GM23338 (cell line): ENCODE measurements around the gene GLI1.

Source experiments
- CREB1 ChIP-seq: fragments of 250-450 bp; sonication (Bioruptor Pico); IDR thresholded peaks from 2 replicates; pipeline ENCODE4 v1.5.0; 2020; ENCODE audit warnings: low read depth, mild to moderate bottlenecking, moderate library complexity
- CTCF ChIP-seq, 2 experiments: fragments of 200-600 bp in 1 of 2; sonication (generic) in 1 of 2; conservative IDR thresholded peaks; 2 replicates each; pipeline versions ENCODE4 v1.5.1 to v1.6.1; 2016 to 2017; ENCODE audit warnings: antibody characterized with exemption in 2 of 2, low read depth in 2 of 2, mild to moderate bottlenecking in 2 of 2, moderate library complexity in 1 of 2
- EZH2 ChIP-seq: fragments of 200-600 bp; sonication (generic); IDR thresholded peaks from one replicate; pipeline ENCODE4 v1.8.0; 2017; ENCODE audit warnings: antibody characterized with exemption, mild to moderate bottlenecking, low read depth; ENCODE audit not compliant: unreplicated experiment
- POLR2AphosphoS5 ChIP-seq: IDR thresholded peaks from 2 replicates; pipeline ENCODE4 v1.6.1; 2016; ENCODE audit warnings: antibody characterized with exemption, low read depth
- ZNF114 ChIP-seq: fragments of 250-450 bp; sonication (Bioruptor Pico); IDR thresholded peaks from 2 replicates; pipeline ENCODE4 v1.5.0; 2020; ENCODE audit warnings: mild to moderate bottlenecking, moderate library complexity

- TF ChIP-seq POLR2AphosphoS5, result no peak
- TF ChIP-seq CTCF (conservative IDR thresholded peaks at IDR 0.05; ENCODE audit: low read depth in 2 of 2), result no peak
- no peak for TF ChIP-seq ZNF114 (CRISPR knock-in tag)
- no peak for TF ChIP-seq EZH2
- TF ChIP-seq CREB1 (CRISPR knock-in tag), result no peak
Measured at GRCh38 chr12:57472391-57472790, 12.8 kb downstream of the GLI1 start.
